ENCODE data around the gene ARL4A.

DNA sequence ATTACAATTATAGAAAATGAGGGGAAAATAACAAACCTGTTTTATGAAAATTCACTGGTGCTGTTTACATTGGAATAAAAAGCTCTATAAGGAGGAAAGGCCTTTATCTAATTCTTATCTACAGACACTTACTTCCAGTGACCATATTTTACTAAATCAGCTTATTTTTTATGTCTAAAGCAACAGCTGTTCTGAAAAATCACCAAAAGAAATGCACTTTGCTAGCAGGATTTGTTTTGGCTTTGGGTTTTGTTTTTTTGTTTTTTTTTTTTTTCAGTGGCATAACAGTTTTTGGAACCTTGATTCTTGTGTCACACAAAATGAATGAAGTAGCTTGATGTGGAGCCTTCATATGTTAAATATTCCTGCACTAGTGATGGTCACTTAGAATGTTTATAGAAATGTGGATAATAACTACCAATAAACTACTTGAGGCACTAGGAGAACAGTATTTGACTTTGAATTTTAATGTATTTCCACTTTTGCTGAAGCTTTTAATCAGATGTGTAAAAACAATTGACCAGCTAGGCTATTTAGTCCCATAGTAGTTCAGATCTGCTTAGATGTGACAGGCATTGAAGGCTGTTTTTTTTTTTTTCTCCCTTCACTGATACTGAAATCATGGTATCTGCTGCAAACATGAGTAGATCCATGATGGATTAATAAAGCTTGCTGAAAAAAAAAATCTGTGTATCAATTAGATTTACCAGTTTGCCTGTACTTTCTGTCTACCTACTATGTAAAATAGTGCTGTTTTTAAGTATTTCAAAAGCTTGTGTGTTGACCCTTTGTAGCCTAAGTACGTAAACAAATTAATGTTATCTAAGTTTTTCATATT is 2.8 kb downstream of the ARL4A start:
- TF ChIP-seq, protein P1, sequence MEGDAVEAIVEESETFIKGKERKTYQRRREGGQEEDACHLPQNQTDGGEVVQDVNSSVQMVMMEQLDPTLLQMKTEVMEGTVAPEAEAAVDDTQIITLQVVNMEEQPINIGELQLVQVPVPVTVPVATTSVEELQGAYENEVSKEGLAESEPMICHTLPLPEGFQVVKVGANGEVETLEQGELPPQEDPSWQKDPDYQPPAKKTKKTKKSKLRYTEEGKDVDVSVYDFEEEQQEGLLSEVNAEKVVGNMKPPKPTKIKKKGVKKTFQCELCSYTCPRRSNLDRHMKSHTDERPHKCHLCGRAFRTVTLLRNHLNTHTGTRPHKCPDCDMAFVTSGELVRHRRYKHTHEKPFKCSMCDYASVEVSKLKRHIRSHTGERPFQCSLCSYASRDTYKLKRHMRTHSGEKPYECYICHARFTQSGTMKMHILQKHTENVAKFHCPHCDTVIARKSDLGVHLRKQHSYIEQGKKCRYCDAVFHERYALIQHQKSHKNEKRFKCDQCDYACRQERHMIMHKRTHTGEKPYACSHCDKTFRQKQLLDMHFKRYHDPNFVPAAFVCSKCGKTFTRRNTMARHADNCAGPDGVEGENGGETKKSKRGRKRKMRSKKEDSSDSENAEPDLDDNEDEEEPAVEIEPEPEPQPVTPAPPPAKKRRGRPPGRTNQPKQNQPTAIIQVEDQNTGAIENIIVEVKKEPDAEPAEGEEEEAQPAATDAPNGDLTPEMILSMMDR (IDR thresholded peaks at IDR 0.05 in 2 of 3, conservative IDR thresholded peaks at IDR 0.05 in 1 of 3; ENCODE audit: control insufficient read depth in 2 of 3, extremely low read depth in 1 of 3, insufficient read depth in 1 of 3, low read depth in 3 of 3, low read length in 3 of 3) = no peak
- TF ChIP-seq REST (IDR thresholded peaks at IDR 0.05; ENCODE audit: low read depth, low read length) = no peak
- TF ChIP-seq LARP7 (IDR thresholded peaks at IDR 0.05) = no peak
